ENCODE results near the gene TSPAN15.

- TF ChIP-seq CTCF (conservative IDR thresholded peaks at IDR 0.05 in 1 of 2, IDR thresholded peaks at IDR 0.05 in 1 of 2; ENCODE audit: low read depth in 1 of 2, low read length in 2 of 2) (no peak), EZH2 (IDR thresholded peaks at IDR 0.05; ENCODE audit: low read length, missing control alignments) (no peak)
These were observed 11.9 kb upstream of the TSPAN15 start for GRCh38 chr10:69439350-69439739.
